RWPE2 (cell line): Measurements from ENCODE around the gene RGS6.

Experiments
- ATAC-seq: fragments of 200-7000 bp; cut with Tn5 transposase; 3 replicates; pipeline ENCODE4 v1.9.1; 2021; ENCODE audit warnings: low read depth
- DNase-seq: peaks from one replicate; pipeline ENCODE4 v3.0.0-alpha.2; 2020; ENCODE audit warnings: low spot score
- H3K27ac ChIP-seq: fragments of 450-650 bp; 2 replicates; pipeline ENCODE4 v1.5.1; 2017; ENCODE audit warnings: mild to moderate bottlenecking; ENCODE audit not compliant: poor library complexity, severe bottlenecking
- H3K27me3 ChIP-seq: fragments of 250-450 bp; sonication (Bioruptor Pico); 2 replicates; pipeline ENCODE4 v1.5.1; 2021; ENCODE audit warnings: mild to moderate bottlenecking, moderate library complexity; ENCODE audit not compliant: insufficient read depth, poor library complexity, severe bottlenecking
- H3K36me3 ChIP-seq: fragments of 250-450 bp; sonication (Bioruptor Pico); 2 replicates; pipeline ENCODE4 v1.5.1; 2020; ENCODE audit warnings: low read depth, mild to moderate bottlenecking, moderate library complexity
- H3K4me1 ChIP-seq: fragments of 250-450 bp; sonication (Bioruptor Pico); 2 replicates; pipeline ENCODE4 v1.5.1; 2021; ENCODE audit warnings: mild to moderate bottlenecking, moderate library complexity; ENCODE audit not compliant: insufficient read depth, poor library complexity, severe bottlenecking
- H3K4me3 ChIP-seq: fragments of 250-450 bp; sonication (Bioruptor Pico); 2 replicates; pipeline ENCODE4 v1.5.1; 2021; ENCODE audit warnings: mild to moderate bottlenecking, moderate library complexity; ENCODE audit not compliant: severe bottlenecking
- H3K9me3 ChIP-seq: fragments of 250-450 bp; sonication (Bioruptor Pico); 2 replicates; pipeline ENCODE4 v1.5.1; 2021; ENCODE audit warnings: mild to moderate bottlenecking, moderate library complexity; ENCODE audit not compliant: severe bottlenecking
- CTCF ChIP-seq: fragments of 450-650 bp; IDR thresholded peaks from one replicate; pipeline ENCODE4 v1.5.1; 2017; ENCODE audit warnings: mild to moderate bottlenecking, moderate library complexity; ENCODE audit not compliant: poor library complexity, severe bottlenecking

The RGS6 gene

GRCh38 chr14:72060917-72061316 is 128.7 kb downstream of the RGS6 start:
- DNase-seq, result no peak
- no peak for TF ChIP-seq CTCF
- no peak overlapping the region for H3K27ac ChIP-seq
- H3K4me1 ChIP-seq, result no peaks in the 10 kb centered on the region
- H3K9me3 ChIP-seq, result no peaks in the 10 kb centered on the region
- H3K36me3 ChIP-seq, result no peaks in the 10 kb centered on the region
- 0 out of 3 replicates have a peak, but pooled peaks have one; percentile 33 for ATAC-seq
- H3K4me3 ChIP-seq, result no peak overlapping the region
- H3K27me3 ChIP-seq, result peaks cover 23% of the 10 kb centered on the region

GRCh38 chr14:72061718-72062117 is 129.5 kb downstream of the RGS6 start:
- no peak for TF ChIP-seq CTCF

GRCh38 chr14:72063761-72064282 is 131.6 kb downstream of the RGS6 start:
- H3K27me3 ChIP-seq, result peaks cover 15% of the 10 kb centered on the region
- DNase-seq (no peak), ATAC-seq (no peak)

More at GRCh38 chr14:72061718-72062117, 129.5 kb downstream of the RGS6 start:
- ATAC-seq (no peak), DNase-seq (no peak)
- Histone ChIP-seq H3K27me3 (peaks cover 15% of the 10 kb centered on the region), H3K4me1 (no peaks in the 10 kb centered on the region), H3K36me3 (no peaks in the 10 kb centered on the region), H3K4me3 (no peak overlapping the region), H3K27ac (no peak overlapping the region), H3K9me3 (no peaks in the 10 kb centered on the region)

GRCh38 chr14:72064501-72064900 is 132.3 kb downstream of the RGS6 start:
- Histone ChIP-seq H3K27me3 (peaks cover 22% of the 10 kb centered on the region), H3K4me1 (no peaks in the 10 kb centered on the region), H3K27ac (no peak overlapping the region), H3K4me3 (no peak overlapping the region), H3K36me3 (no peaks in the 10 kb centered on the region), H3K9me3 (no peaks in the 10 kb centered on the region)
- no peak for ATAC-seq
- DNase-seq, result no peak
- TF ChIP-seq CTCF, result no peak

More at GRCh38 chr14:72063761-72064282, 131.6 kb downstream of the RGS6 start:
- Histone ChIP-seq H3K9me3 (no peaks in the 10 kb centered on the region), H3K4me3 (no peak overlapping the region), H3K4me1 (no peaks in the 10 kb centered on the region), H3K27ac (no peak overlapping the region), H3K36me3 (no peaks in the 10 kb centered on the region)
- TF ChIP-seq CTCF, result no peak

- no peaks in the 10 kb centered on the region for H3K9me3 ChIP-seq
- peaks cover 27% of the 10 kb centered on the region for H3K27me3 ChIP-seq
- H3K4me3 ChIP-seq, result no peak overlapping the region
- no peak for DNase-seq
- H3K36me3 ChIP-seq, result no peaks in the 10 kb centered on the region
- no peaks in the 10 kb centered on the region for H3K4me1 ChIP-seq
- no peak for ATAC-seq
- no peak overlapping the region for H3K27ac ChIP-seq
- TF ChIP-seq CTCF, result no peak
Observed at GRCh38 chr14:72070458-72070857, 138.2 kb downstream of the RGS6 start.
